ENCODE results near the gene CDPF1. TPM values are rescaled to one million over a fixed set of nuclear protein-coding genes. Genes with fewer than 3 reads are reported as not detected.

Gene CDPF1
- polyA plus RNA-seq, 1 donor from 2014 or later: 32.7 TPM

GRCh38 chr22:46274381-46274780 lies 24.3 kb upstream of the CDPF1 start:
- Histone ChIP-seq H3K9me3 (ENCODE audit: low read length) (no peaks in the 10 kb centered on the region), H3K27ac (ENCODE audit: low read length) (no peak overlapping the region), H3K9ac (ENCODE audit: low read length) (no peak overlapping the region), H3F3A (ENCODE audit: insufficient read depth, low read length, poor library complexity, severe bottlenecking) (no peaks in the 10 kb centered on the region), H2AFZ (ENCODE audit: low read depth, low read length) (no peak overlapping the region), H3K4me3 (ENCODE audit: low read length) (no peak overlapping the region), H3K9me2 (ENCODE audit: insufficient read depth, low read length) (no peaks in the 10 kb centered on the region), H3K27me3 (ENCODE audit: insufficient read depth, low read depth, low read length) (no peaks in the 10 kb centered on the region), H4K20me1 (ENCODE audit: insufficient read depth) (no peaks in the 10 kb centered on the region), H3K36me3 (ENCODE audit: insufficient read depth, low read length) (no peaks in the 10 kb centered on the region), H3K4me2 (ENCODE audit: low read length) (no peak overlapping the region), H3K79me2 (replicated peaks; ENCODE audit: insufficient read depth, low read length) (no peaks in the 10 kb centered on the region)
- TF ChIP-seq SMC3 (conservative IDR thresholded peaks at IDR 0.05; ENCODE audit: poor library complexity) (no peak), MXI1 (conservative IDR thresholded peaks at IDR 0.05; ENCODE audit: poor library complexity, severe bottlenecking) (no peak), CTCF (IDR thresholded peaks at IDR 0.05; ENCODE audit: poor library complexity, severe bottlenecking) (no peak), EP300 (conservative IDR thresholded peaks at IDR 0.05; ENCODE audit: poor library complexity, severe bottlenecking) (no peak), REST (IDR thresholded peaks at IDR 0.05; ENCODE audit: borderline replicate concordance) (no peak), EZH2 (IDR thresholded peaks at IDR 0.05; ENCODE audit: borderline replicate concordance, insufficient read depth, low read length, poor library complexity, severe bottlenecking) (no peak), POLR2AphosphoS5 (IDR thresholded peaks at IDR 0.05) (no peak), TAF1 (IDR thresholded peaks at IDR 0.05; ENCODE audit: low read depth) (no peak), RAD21 (conservative IDR thresholded peaks at IDR 0.05) (no peak)

- Histone ChIP-seq H3K4me3 (ENCODE audit: low read length) (no peak overlapping the region), H3K36me3 (ENCODE audit: insufficient read depth, low read length) (no peaks in the 10 kb centered on the region), H3K27me3 (ENCODE audit: insufficient read depth, low read depth, low read length) (no peaks in the 10 kb centered on the region), H3K9me2 (ENCODE audit: insufficient read depth, low read length) (no peaks in the 10 kb centered on the region), H3K9me3 (ENCODE audit: low read length) (no peaks in the 10 kb centered on the region), H3K79me2 (replicated peaks; ENCODE audit: insufficient read depth, low read length) (no peaks in the 10 kb centered on the region), H3K27ac (ENCODE audit: low read length) (no peak overlapping the region), H4K20me1 (ENCODE audit: insufficient read depth) (no peaks in the 10 kb centered on the region), H3F3A (ENCODE audit: insufficient read depth, low read length, poor library complexity, severe bottlenecking) (no peaks in the 10 kb centered on the region), H3K9ac (ENCODE audit: low read length) (no peak overlapping the region), H3K4me2 (ENCODE audit: low read length) (no peak overlapping the region), H2AFZ (ENCODE audit: low read depth, low read length) (no peak overlapping the region)
- TF ChIP-seq MXI1 (conservative IDR thresholded peaks at IDR 0.05; ENCODE audit: poor library complexity, severe bottlenecking): no peak
- no peak for TF ChIP-seq RAD21 (conservative IDR thresholded peaks at IDR 0.05)
- TF ChIP-seq TAF1 (IDR thresholded peaks at IDR 0.05; ENCODE audit: low read depth): no peak
- no peak for TF ChIP-seq POLR2AphosphoS5 (IDR thresholded peaks at IDR 0.05)
- no peak for TF ChIP-seq EZH2 (IDR thresholded peaks at IDR 0.05; ENCODE audit: borderline replicate concordance, insufficient read depth, low read length, poor library complexity, severe bottlenecking)
- TF ChIP-seq EP300 (conservative IDR thresholded peaks at IDR 0.05; ENCODE audit: poor library complexity, severe bottlenecking): no peak
- TF ChIP-seq REST (IDR thresholded peaks at IDR 0.05; ENCODE audit: borderline replicate concordance): no peak
- TF ChIP-seq SMC3 (conservative IDR thresholded peaks at IDR 0.05; ENCODE audit: poor library complexity): no peak
Observed at GRCh38 chr22:46273432-46274148, 23.5 kb upstream of the CDPF1 start.
